Thyroid gland (tissue), 4 donors: ENCODE data around the gene KLHDC8A.

Source experiments
- CTCF ChIP-seq, 6 experiments: fragments of 200-600 bp in 3 of 6; fragments of 450-650 bp in 3 of 6; sonication (generic) in 3 of 6; IDR thresholded peaks; one replicate each; pipeline ENCODE4 v1.5.1; 2016 to 2019; ENCODE audit warnings: antibody characterized with exemption in 6 of 6, mild to moderate bottlenecking in 2 of 6, inconsistent platforms in 1 of 6, moderate library complexity in 1 of 6
- POLR2A ChIP-seq, 2 donors: fragments of 450-650 bp; IDR thresholded peaks; one replicate each; pipeline ENCODE4 v1.6.1; 2017; ENCODE audit warnings: antibody characterized with exemption in 2 of 2, mild to moderate bottlenecking in 2 of 2, moderate library complexity in 1 of 2

- TF ChIP-seq POLR2A (IDR thresholded peaks at IDR 0.05), result peak in 1 of 2 donors; percentile 6
- no peak for TF ChIP-seq CTCF (IDR thresholded peaks at IDR 0.05)
Observed at GRCh38 chr1:205301842-205302588, 54.7 kb downstream of the KLHDC8A start.
